Breast epithelium (tissue), 3 donors: Measurements from ENCODE around the gene NIT2.

Experiments
- POLR2A ChIP-seq: fragments of 450-650 bp; IDR thresholded peaks from one replicate; pipeline ENCODE4 v1.6.1; 2016; ENCODE audit warnings: antibody characterized with exemption, mild to moderate bottlenecking, moderate library complexity
- TF ChIP-seq, protein P1 (sequence below), 3 donors: fragments of 450-650 bp; IDR thresholded peaks; one replicate each; pipeline ENCODE4 v1.5.1; 2016 to 2017; ENCODE audit warnings: antibody characterized with exemption in 3 of 3, mild to moderate bottlenecking in 3 of 3, moderate library complexity in 3 of 3

DNA sequence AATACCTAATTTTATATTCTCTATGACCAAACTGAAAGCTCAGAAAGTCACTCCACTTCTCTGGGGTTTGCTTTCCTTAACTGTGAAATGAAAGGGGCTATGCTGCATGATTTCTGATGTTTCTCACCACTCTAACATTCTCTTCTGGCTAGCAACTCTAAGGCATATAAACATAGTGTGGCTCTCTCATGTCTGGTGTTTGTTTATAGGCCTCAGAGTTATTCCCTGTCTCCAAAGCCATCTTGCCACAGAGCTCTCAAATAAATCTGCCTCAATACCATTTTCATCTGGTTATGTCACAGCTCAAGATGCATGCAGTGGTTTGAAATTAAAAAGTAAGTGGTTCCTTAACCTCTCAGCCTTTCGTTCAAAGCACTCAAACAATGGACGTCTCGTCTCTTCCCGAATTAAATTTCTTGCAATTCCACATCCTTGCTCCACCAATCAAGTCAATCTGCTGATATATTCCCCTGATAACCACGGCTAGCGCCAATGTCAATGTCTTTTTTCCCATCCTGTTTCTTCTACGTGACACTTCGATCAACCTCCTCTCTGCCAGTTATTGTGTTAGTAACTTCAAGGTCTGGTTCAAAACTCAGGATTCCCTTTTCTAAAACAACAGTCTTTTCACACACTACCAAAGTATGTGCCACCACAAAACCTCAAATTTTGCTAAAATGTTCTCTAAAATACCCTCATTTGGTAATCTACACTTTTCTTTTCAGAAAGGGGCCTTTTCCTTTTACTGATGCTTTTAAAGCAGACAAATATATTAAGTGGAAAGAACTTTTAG, 50.4 kb downstream of the NIT2 start:
- TF ChIP-seq POLR2A: no peak
- TF ChIP-seq, protein P1, sequence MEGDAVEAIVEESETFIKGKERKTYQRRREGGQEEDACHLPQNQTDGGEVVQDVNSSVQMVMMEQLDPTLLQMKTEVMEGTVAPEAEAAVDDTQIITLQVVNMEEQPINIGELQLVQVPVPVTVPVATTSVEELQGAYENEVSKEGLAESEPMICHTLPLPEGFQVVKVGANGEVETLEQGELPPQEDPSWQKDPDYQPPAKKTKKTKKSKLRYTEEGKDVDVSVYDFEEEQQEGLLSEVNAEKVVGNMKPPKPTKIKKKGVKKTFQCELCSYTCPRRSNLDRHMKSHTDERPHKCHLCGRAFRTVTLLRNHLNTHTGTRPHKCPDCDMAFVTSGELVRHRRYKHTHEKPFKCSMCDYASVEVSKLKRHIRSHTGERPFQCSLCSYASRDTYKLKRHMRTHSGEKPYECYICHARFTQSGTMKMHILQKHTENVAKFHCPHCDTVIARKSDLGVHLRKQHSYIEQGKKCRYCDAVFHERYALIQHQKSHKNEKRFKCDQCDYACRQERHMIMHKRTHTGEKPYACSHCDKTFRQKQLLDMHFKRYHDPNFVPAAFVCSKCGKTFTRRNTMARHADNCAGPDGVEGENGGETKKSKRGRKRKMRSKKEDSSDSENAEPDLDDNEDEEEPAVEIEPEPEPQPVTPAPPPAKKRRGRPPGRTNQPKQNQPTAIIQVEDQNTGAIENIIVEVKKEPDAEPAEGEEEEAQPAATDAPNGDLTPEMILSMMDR (IDR thresholded peaks at IDR 0.05): no peak
